ENCODE data around the gene FBXL4.

DNA sequence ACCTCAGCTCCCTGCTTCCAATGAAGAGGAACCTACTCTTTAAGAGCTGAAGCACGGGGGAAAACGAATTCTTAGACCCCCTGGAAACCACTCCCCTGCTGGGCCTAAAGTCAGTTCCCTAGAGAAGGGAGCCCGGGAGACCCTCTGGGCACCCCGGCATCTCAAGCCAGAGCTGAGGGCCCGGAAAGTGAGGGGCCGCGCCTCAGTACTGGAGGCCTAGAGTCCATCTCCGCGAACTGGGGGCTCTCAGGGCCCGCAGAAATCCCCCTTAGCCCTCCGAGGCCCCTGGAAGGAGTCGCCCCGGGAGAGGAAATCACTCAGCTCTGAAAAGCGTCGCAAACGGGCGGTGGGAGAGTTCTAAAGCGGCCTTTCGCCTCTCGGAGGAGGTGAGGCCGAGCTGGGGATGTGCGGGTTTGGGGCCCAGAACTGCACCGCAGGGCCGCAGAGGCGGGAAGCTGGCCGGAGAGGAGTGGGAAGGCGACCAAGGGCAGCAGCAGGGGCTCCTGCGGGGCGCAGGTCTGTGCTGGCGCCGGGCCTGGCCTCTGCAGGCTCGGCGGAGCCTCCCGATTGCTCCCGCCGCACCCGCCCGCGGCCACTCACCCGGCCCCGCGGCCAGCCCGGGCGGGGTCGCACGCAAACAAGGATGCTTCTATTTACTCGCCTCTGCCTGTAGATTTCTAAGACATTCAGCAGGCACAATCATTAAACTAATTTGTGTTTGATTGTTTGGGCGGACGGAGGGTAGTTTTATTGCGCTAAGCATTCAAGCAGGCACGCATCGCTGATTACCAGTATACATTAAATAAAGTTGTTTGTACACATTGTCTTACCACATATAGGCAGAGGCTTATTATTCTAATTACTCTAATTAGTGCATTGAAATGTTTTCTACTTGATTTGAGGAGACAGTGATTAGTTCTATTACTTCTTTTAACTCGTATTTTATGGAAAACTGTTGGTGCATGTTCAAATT, 104.2 kb downstream of the FBXL4 start:
- TF ChIP-seq CTCF (IDR thresholded peaks at IDR 0.05) (no peak), POLR2A (IDR thresholded peaks at IDR 0.05) (no peak)

All from lower leg skin (tissue), 3 donors.